ENCODE measurements around the gene LAMB3.

Gene LAMB3

GRCh38 chr1:209659909-209660308 is 7.7 kb upstream of the LAMB3 start:
- no peak for DNase-seq

GRCh38 chr1:209657918-209658317 is 5.7 kb upstream of the LAMB3 start:
- no peak for DNase-seq

GRCh38 chr1:209657140-209657879 is 5.1 kb upstream of the LAMB3 start:
- no peak for DNase-seq

- no peak for DNase-seq
Observed at GRCh38 chr1:209655411-209656231, 3.4 kb upstream of the LAMB3 start.

GRCh38 chr1:209653915-209654351 is 1.7 kb upstream of the LAMB3 start:
- no peak for DNase-seq

- peak; percentile 25 for DNase-seq
Observed at GRCh38 chr1:209652873-209653401, 712 bp upstream of the LAMB3 start.

- peak; percentile 49 for DNase-seq
Observed at GRCh38 chr1:209651138-209651587, 1.1 kb downstream of the LAMB3 start.

- DNase-seq = no peak
Observed at GRCh38 chr1:209650454-209650853, 1.8 kb downstream of the LAMB3 start.

- no peak for DNase-seq
Observed at GRCh38 chr1:209648931-209649776, 3.1 kb downstream of the LAMB3 start.

GRCh38 chr1:209648346-209648745 is 3.9 kb downstream of the LAMB3 start:
- DNase-seq = no peak

GRCh38 chr1:209647156-209647555 is 5.1 kb downstream of the LAMB3 start:
- DNase-seq = no peak

- peak; percentile 9 for DNase-seq
Observed at GRCh38 chr1:209646558-209646957, 5.7 kb downstream of the LAMB3 start.

GRCh38 chr1:209645574-209646452 is 6.4 kb downstream of the LAMB3 start:
- DNase-seq = no peak

GRCh38 chr1:209643285-209644020 is 8.8 kb downstream of the LAMB3 start:
- DNase-seq = no peak

- no peak for DNase-seq
Observed at GRCh38 chr1:209642816-209643215, 9.4 kb downstream of the LAMB3 start.

GRCh38 chr1:209641832-209642172 is 10.4 kb downstream of the LAMB3 start:
- no peak for DNase-seq

- DNase-seq = no peak
Observed at GRCh38 chr1:209635850-209636249, 16.4 kb downstream of the LAMB3 start.

- no peak for DNase-seq
Observed at GRCh38 chr1:209634005-209634737, 18.1 kb downstream of the LAMB3 start.

- DNase-seq = no peak
Observed at GRCh38 chr1:209633335-209633997, 18.8 kb downstream of the LAMB3 start.

All from CD4-positive, alpha-beta T cell treated with Interleukin-12 subunit alpha and Interleukin-12 subunit beta, for 1 hour (primary cell).